Progenitor cell of endocrine pancreas (in vitro differentiated cells): Measurements from ENCODE around the gene GOLIM4. TPM values are rescaled to one million over a fixed set of nuclear protein-coding genes. Genes with fewer than 3 reads are reported as not detected.

Source experiments
- DNase-seq: peaks from one replicate; pipeline ENCODE4 v3.0.0; 2021; ENCODE audit warnings: low spot score; ENCODE audit not compliant: unreplicated experiment
- H3K27ac Mint-ChIP-seq: 2 replicates; pipeline ENCODE4 v1.8.0; 2021; ENCODE audit warnings: mild to moderate bottlenecking, moderate library complexity, mixed read lengths
- H3K27me3 Mint-ChIP-seq: 2 replicates; pipeline ENCODE4 v1.8.0; 2021; ENCODE audit warnings: mixed read lengths
- H3K36me3 Mint-ChIP-seq: 2 replicates; pipeline ENCODE4 v1.8.0; 2022; ENCODE audit warnings: mixed read lengths; ENCODE audit not compliant: insufficient read depth
- H3K4me1 Mint-ChIP-seq: 2 replicates; pipeline ENCODE4 v1.8.0; 2021; ENCODE audit warnings: low read depth, mixed read lengths
- H3K4me3 Mint-ChIP-seq: 2 replicates; pipeline ENCODE4 v1.8.0; 2021; ENCODE audit warnings: low read depth, mild to moderate bottlenecking, moderate library complexity, mixed read lengths
- H3K9me3 Mint-ChIP-seq: 2 replicates; pipeline ENCODE4 v1.8.0; 2021; ENCODE audit warnings: low read depth, mixed read lengths
- total RNA-seq: library from RNA; stranded (reverse); gene quantifications from 2 replicates; pipeline ENCODE4 v1.2.1, GENCODE V29; 2021
- TF ChIP-seq, protein P1 (sequence below): fragments of 200-600 bp; sonication (generic); IDR thresholded peaks from one replicate; pipeline ENCODE4 v1.5.0; 2021; ENCODE audit warnings: antibody characterized with exemption, mild to moderate bottlenecking; ENCODE audit not compliant: unreplicated experiment

GOLIM4 gene
- total RNA-seq, 1 donor from 2014 or later = 38.7 TPM

DNA sequence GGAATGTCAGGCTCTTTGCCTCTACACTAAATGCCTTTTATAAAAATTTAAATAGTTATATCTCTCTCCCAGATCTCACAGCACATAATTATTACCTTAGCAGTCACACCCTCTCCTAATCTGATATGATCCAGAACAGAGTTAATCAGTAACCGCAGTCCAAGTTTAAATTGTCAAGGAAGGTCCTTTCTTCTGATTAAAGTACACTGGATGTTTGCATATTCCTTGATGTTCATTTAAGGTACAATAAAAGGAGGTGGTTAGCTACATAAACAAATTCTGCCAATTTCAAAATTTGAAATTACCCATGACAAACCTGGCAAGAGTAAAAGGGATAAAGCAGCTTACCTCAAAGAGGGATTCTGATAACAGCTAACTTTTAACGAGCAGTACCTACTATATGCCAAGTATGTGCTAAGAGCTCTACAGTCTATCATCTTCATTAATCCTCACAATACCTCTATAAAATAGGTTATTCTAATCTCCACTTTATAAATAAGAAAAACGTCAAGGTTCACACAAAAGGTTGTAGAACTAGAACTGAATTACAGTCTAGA lies 4.3 kb downstream of the GOLIM4 start:
- Mint-ChIP-seq H3K27me3 (no peaks in the 10 kb centered on the region), H3K27ac (peak overlapping the region; percentile 71), H3K9me3 (no peaks in the 10 kb centered on the region), H3K4me3 (no peak overlapping the region), H3K4me1 (peaks cover 55% of the 10 kb centered on the region), H3K36me3 (no peaks in the 10 kb centered on the region)
- DNase-seq = no peak
- TF ChIP-seq, protein P1, sequence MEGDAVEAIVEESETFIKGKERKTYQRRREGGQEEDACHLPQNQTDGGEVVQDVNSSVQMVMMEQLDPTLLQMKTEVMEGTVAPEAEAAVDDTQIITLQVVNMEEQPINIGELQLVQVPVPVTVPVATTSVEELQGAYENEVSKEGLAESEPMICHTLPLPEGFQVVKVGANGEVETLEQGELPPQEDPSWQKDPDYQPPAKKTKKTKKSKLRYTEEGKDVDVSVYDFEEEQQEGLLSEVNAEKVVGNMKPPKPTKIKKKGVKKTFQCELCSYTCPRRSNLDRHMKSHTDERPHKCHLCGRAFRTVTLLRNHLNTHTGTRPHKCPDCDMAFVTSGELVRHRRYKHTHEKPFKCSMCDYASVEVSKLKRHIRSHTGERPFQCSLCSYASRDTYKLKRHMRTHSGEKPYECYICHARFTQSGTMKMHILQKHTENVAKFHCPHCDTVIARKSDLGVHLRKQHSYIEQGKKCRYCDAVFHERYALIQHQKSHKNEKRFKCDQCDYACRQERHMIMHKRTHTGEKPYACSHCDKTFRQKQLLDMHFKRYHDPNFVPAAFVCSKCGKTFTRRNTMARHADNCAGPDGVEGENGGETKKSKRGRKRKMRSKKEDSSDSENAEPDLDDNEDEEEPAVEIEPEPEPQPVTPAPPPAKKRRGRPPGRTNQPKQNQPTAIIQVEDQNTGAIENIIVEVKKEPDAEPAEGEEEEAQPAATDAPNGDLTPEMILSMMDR = no peak

DNA sequence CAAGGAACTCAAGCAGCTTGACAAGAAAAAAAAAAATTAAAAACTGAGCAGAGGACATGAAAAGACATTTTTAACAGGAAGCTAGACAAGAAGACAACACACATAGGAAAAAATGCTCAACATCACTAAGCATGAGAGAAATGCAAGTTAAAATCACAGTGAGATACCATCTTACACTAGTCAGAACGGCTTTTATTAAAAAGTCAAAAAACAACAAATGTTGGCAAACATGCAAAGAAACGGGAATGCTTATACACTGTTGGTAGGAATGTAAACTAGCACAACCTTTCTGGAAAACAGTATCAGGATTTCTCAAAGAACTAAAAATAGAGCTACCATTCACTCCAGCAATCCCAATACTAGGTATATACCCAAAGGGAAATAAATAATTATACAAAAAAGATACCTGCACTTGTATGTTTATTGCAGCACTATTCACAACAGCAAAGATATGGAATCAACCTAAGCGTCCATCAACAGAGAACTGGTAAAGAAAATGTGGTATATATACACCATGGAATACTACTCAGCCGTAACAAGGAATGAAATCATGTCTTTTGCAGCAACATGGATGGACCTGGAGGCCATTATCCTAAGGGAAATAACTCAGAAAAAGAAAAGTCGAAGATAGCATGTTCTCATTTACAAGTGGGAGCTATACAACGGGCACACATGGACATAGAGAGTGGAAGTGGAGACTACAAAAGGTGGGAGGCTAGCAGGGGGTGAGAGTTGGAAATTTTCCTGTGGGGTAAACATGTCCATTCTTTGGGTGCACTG lies 5.2 kb downstream of the GOLIM4 start:
- no peaks in the 10 kb centered on the region for H3K36me3 Mint-ChIP-seq
- no peaks in the 10 kb centered on the region for H3K9me3 Mint-ChIP-seq
- H3K4me1 Mint-ChIP-seq = peaks cover 54% of the 10 kb centered on the region
- H3K27ac Mint-ChIP-seq = no peak overlapping the region
- TF ChIP-seq, protein P1 = no peak
- H3K4me3 Mint-ChIP-seq = no peak overlapping the region
- DNase-seq = no peak
- no peaks in the 10 kb centered on the region for H3K27me3 Mint-ChIP-seq

DNA sequence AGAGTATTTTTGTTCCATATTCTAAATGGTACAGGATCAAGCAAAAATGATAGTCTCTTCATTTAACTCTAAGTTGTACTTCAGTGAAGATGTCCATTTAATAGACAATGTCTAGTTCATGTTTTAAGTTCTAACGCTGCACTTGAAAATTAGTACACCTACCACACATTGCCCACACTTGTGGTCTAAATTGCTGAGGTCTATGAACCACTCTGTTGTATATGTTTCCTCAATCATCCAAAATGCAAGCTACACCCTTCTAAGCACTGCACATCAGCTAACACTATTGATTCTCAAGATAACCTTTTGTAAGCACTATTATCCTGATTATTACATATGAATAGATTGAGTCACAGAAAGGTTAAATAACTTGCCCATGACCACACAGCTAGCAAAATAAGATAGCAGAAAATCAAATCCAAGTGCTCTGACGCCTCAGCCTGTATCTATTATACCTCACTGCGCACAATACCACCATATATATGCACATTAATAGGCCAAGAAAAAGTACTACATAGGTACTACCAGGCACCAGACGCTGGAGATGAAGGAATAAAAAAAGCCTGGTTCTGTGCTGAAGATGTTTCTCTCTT lies 6.4 kb downstream of the GOLIM4 start:
- TF ChIP-seq, protein P1 = no peak
- Mint-ChIP-seq H3K4me1 (peaks cover 53% of the 10 kb centered on the region), H3K4me3 (no peak overlapping the region), H3K27ac (no peak overlapping the region), H3K36me3 (no peaks in the 10 kb centered on the region), H3K9me3 (no peaks in the 10 kb centered on the region), H3K27me3 (no peaks in the 10 kb centered on the region)
- DNase-seq = no peak

DNA sequence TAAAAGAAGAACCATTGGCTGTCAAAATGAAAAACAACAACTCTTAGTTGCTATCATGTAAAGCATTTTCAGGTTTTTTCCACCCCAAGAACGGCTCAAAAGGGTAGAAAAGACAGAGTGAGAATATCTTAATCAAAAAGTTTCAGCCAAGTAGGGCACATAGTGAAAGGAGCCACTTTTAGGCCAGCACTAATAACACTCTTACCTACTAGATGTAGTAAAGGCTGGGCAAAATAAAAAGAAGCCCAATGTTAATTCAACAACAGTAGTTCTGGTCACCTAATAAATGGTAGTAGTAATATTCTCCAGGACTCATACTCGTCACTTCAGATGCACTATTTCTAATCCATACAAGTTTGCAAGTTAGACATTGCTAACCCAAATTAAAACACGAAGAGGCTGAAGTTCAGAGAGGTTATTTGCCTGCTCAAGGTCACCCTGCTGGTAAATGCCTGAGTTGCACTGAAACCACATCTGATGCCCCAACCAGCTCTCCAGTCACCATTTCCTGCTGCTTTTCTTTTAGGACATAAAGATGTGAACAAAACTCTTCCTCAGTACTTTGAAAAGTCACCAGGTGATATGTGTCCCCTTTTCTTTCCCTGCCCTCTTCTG lies 7.5 kb downstream of the GOLIM4 start:
- DNase-seq = no peak
- Mint-ChIP-seq H3K27ac (no peak overlapping the region), H3K9me3 (no peaks in the 10 kb centered on the region), H3K4me1 (peaks cover 49% of the 10 kb centered on the region), H3K4me3 (no peak overlapping the region), H3K36me3 (no peaks in the 10 kb centered on the region), H3K27me3 (no peaks in the 10 kb centered on the region)
- TF ChIP-seq, protein P1 = peak; percentile 56

DNA sequence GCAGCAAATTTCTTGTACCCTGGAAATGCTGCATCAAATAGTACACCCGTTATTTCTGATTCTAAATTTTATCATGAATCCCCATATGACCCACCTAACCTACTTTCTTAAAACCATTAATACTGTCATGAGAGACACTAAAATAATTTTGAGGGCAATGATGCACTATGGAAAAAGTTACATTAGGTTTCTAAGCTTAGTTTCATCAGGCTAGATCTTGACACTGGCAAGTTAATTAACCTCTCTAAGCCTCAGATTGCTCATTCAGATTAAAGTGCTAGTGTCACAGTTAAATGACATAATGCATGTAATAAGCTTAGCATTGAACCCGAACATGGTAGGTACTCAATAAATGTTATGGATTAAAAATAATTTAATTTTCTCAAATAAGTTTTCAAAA lies 8.2 kb downstream of the GOLIM4 start:
- TF ChIP-seq, protein P1 = no peak
- DNase-seq = no peak
- H3K27me3 Mint-ChIP-seq = no peaks in the 10 kb centered on the region
- peaks cover 42% of the 10 kb centered on the region for H3K4me1 Mint-ChIP-seq
- H3K36me3 Mint-ChIP-seq = no peaks in the 10 kb centered on the region
- H3K9me3 Mint-ChIP-seq = no peaks in the 10 kb centered on the region
- no peak overlapping the region for H3K4me3 Mint-ChIP-seq
- H3K27ac Mint-ChIP-seq = no peak overlapping the region
